Measurements from ENCODE around the gene PIK3C3. TPM values are rescaled to one million over a fixed set of nuclear protein-coding genes. Genes with fewer than 3 reads are reported as not detected.

PIK3C3 gene
- total and polyA plus RNA-seq, 2 of the 8 experiments (the other 6 are each of a cell fraction or from before 2014, with no cell fraction given): 15.3 to 47.4 TPM

DNA sequence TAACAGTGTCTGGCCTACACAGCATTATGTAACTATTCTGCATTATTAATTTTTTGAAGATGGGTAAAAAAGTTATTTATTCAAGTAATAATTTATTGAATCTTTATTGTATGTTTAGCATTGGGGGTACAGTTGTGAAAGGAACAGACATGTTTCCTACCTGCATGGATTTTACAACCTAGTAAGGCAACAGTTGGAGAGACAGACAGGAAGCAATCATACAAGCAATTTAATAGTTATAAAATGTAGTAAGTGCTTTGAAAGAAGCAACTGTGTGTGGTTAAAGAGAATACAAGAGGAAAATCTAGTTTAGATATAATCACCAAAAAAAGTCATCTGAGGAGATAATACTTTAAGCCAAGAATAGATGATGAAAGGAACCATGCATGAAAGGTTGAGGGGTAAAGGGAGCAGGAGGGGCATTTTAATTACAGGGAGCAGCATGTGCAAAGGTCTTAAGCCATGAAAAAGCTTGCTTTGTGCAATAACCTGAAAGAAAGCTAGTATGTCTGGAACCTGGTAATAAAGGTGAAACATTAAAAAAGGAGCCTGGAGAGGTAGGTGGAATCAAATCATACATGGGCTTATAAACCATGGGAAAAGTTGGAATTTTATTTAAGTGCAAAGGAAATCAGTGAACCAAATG is 140.8 kb downstream of the PIK3C3 start:
- H3K79me1 ChIP-seq (ENCODE audit: low read depth, low read length): no peaks in the 10 kb centered on the region
- H3K27ac ChIP-seq (ENCODE audit: low read depth, low read length): no peak overlapping the region
- no peaks in the 10 kb centered on the region for H3K9me3 ChIP-seq (ENCODE audit: insufficient read depth in 2 of 2, low read depth in 1 of 2, low read length in 1 of 2)
- ChIA-PET POLR2A (ENCODE audit: partially characterized antibody) (no interaction called here), CTCF (ENCODE audit: partially characterized antibody) (interaction anchor here (1.1 kb wide), 1 partner anchor 18 kb away, joined by 3 read pairs; no protein-coding TSS in a partner anchor)
- H2BK12ac ChIP-seq (ENCODE audit: low read depth, low read length): no peak overlapping the region
- H3K4me1 ChIP-seq (replicated peaks in 1 of 4; ENCODE audit: control insufficient read depth in 3 of 4, insufficient read depth in 4 of 4, low read length in 3 of 4): no peaks in the 10 kb centered on the region
- H3K4me2 ChIP-seq (ENCODE audit: insufficient read depth in 1 of 2, low read depth in 2 of 2, low read length in 2 of 2): no peak overlapping the region
- no peaks in the 10 kb centered on the region for H3K23me2 ChIP-seq (ENCODE audit: low read depth, low read length)
- H2AFZ ChIP-seq (ENCODE audit: low read length): no peak overlapping the region
- H3K4ac ChIP-seq (replicated peaks; ENCODE audit: insufficient read length, low read depth, low read length): no peak overlapping the region
- H3K56ac ChIP-seq (replicated peaks; ENCODE audit: insufficient read length, low read depth, low read length): no peak overlapping the region
- no peak for TF ChIP-seq JUN (IDR thresholded peaks at IDR 0.05; ENCODE audit: low read depth, low read length)
- no peak for TF ChIP-seq TAF1 (IDR thresholded peaks at IDR 0.05; ENCODE audit: low read depth, low read length)
- TF ChIP-seq HDAC2 (IDR thresholded peaks at IDR 0.05; ENCODE audit: borderline replicate concordance in 1 of 2, low read depth in 2 of 2, low read length in 2 of 2): no peak
- TF ChIP-seq KDM5A (IDR thresholded peaks at IDR 0.05; ENCODE audit: low read length): no peak
- no peak for TF ChIP-seq SAP30 (IDR thresholded peaks at IDR 0.05; ENCODE audit: insufficient read depth, insufficient replicate concordance, low read length)
- TF ChIP-seq EZH2 (IDR thresholded peaks at IDR 0.05; ENCODE audit: low read depth, low read length, severe bottlenecking): no peak
- TF ChIP-seq HDAC6 (IDR thresholded peaks at IDR 0.05; ENCODE audit: low read depth, low read length): no peak
- no peak overlapping the region for H3K23ac ChIP-seq (ENCODE audit: insufficient read length)
- no peak overlapping the region for H4K5ac ChIP-seq (ENCODE audit: insufficient read length, low read depth, low read length)
- no peaks in the 10 kb centered on the region for H4K20me1 ChIP-seq (replicated peaks in 1 of 2; ENCODE audit: control insufficient read depth in 1 of 2, insufficient read depth in 2 of 2, low read length in 2 of 2)
- no peak overlapping the region for H2BK120ac ChIP-seq (replicated peaks; ENCODE audit: low read depth, low read length)
- H3K79me2 ChIP-seq (ENCODE audit: control insufficient read depth in 1 of 2, insufficient read depth in 2 of 2, low read length in 2 of 2): no peaks in the 10 kb centered on the region
- no peaks in the 10 kb centered on the region for H3K36me3 ChIP-seq (ENCODE audit: control insufficient read depth in 2 of 4, insufficient read depth in 4 of 4, low read length in 3 of 4)
- no peak overlapping the region for H2AK5ac ChIP-seq (ENCODE audit: low read depth, low read length)
- H3K14ac ChIP-seq (ENCODE audit: insufficient read length): no peak overlapping the region
- no peak overlapping the region for H3K4me3 ChIP-seq (ENCODE audit: extremely low read depth in 1 of 4, insufficient read depth in 2 of 4, low read depth in 3 of 4, low read length in 4 of 4)
- no peak overlapping the region for H4K91ac ChIP-seq (replicated peaks; ENCODE audit: insufficient read length, low read length)
- H2BK20ac ChIP-seq (ENCODE audit: low read length): no peak overlapping the region
- DNase-seq (ENCODE audit: low read depth in 1 of 2, low spot score in 2 of 2) (no peak), FAIRE-seq (no peak)
- no peak overlapping the region for H3K9ac ChIP-seq (replicated peaks in 1 of 4; ENCODE audit: extremely low read depth in 1 of 4, low read depth in 3 of 4, low read length in 3 of 4)
- no peak overlapping the region for H3K18ac ChIP-seq (ENCODE audit: extremely low read depth, low read length)
- H3K27me3 ChIP-seq (replicated peaks in 1 of 4; ENCODE audit: control insufficient read depth in 3 of 4, extremely low read depth in 1 of 4, insufficient read depth in 3 of 4, low read length in 3 of 4): no peaks in the 10 kb centered on the region
- H4K8ac ChIP-seq (ENCODE audit: extremely low read depth, insufficient read depth, low read length): no peak overlapping the region
- H2BK15ac ChIP-seq (ENCODE audit: low read length): no peak overlapping the region
- no peak overlapping the region for H2BK5ac ChIP-seq (ENCODE audit: low read depth, low read length)
